Anterior cingulate cortex (tissue), 58 donors: ENCODE results near the gene LBX2.
"Not testable (repeated sequence)": the region's sequence is repeated elsewhere in the genome, so short reads cannot be mapped to it uniquely, and the experiment has no call there.

Source experiments
- DNase-seq, 58 donors: peaks; one replicate each; lab custom pipeline; 2025; lab: John Stamatoyannopoulos, UW

Gene LBX2

GRCh38 chr2:74488643-74489481 lies 10.5 kb downstream of the LBX2 start:
- no peak for DNase-seq

- DNase-seq: no peak
Observed at GRCh38 chr2:74486141-74486540, 13.3 kb downstream of the LBX2 start.

- DNase-seq: not testable (repeated sequence)
Observed at GRCh38 chr2:74483675-74484164, 15.7 kb downstream of the LBX2 start.

GRCh38 chr2:74482801-74483674 lies 16.4 kb downstream of the LBX2 start, which contains the start of the genes CCDC142 and TTC31:
TSS of gene CCDC142 (minus strand) at chr2:74482998. CDS start at chr2:74482837, 161 bp downstream.
TSS of gene TTC31 (plus strand) at chr2:74483081. CDS start at chr2:74483096, 15 bp downstream.
- DNase-seq: peak; percentile 85 to 100 (median 95)

- DNase-seq: peak in 15 of 58 donors; percentile 51 to 84 (median 71)
Observed at GRCh38 chr2:74481961-74482800, 17.2 kb downstream of the LBX2 start.

- DNase-seq: no peak
Observed at GRCh38 chr2:74481431-74481830, 18.0 kb downstream of the LBX2 start.

- no peak for DNase-seq
Observed at GRCh38 chr2:74474899-74475298, 24.5 kb downstream of the LBX2 start.

- DNase-seq: no peak
Observed at GRCh38 chr2:74474481-74474880, 24.9 kb downstream of the LBX2 start.

- no peak for DNase-seq
Observed at GRCh38 chr2:74472945-74473258, 26.5 kb downstream of the LBX2 start.

- peak; percentile 65 to 95 (median 89) for DNase-seq
Observed at GRCh38 chr2:74472086-74472944, 27.1 kb downstream of the LBX2 start, which contains the start of gene MRPL53. TSS of gene MRPL53 (minus strand) at chr2:74472680. CDS start at chr2:74472660, 20 bp downstream.

- DNase-seq: no peak
Observed at GRCh38 chr2:74471332-74472065, 27.9 kb downstream of the LBX2 start.

- not testable (repeated sequence) for DNase-seq
Observed at GRCh38 chr2:74470742-74471141, 28.7 kb downstream of the LBX2 start.

GRCh38 chr2:74464406-74464805 lies 35.0 kb downstream of the LBX2 start:
- no peak for DNase-seq

- DNase-seq: no peak
Observed at GRCh38 chr2:74462786-74463105, 36.7 kb downstream of the LBX2 start.

- DNase-seq: no peak
Observed at GRCh38 chr2:74462054-74462785, 37.2 kb downstream of the LBX2 start.

GRCh38 chr2:74461187-74462053 lies 38.0 kb downstream of the LBX2 start:
- DNase-seq: no peak

GRCh38 chr2:74460187-74460586 lies 39.2 kb downstream of the LBX2 start:
- peak in 1 of 58 donors; percentile 11 for DNase-seq
